Smooth muscle cell (in vitro differentiated cells): Measurements from ENCODE around the gene TRPV6. TPM values are rescaled to one million over a fixed set of nuclear protein-coding genes. Genes with fewer than 3 reads are reported as not detected.

ENCODE experiments used
- DNase-seq: peaks from one replicate; lab custom pipeline; 2025; ENCODE audit not compliant: unreplicated experiment; lab: John Stamatoyannopoulos, UW
- H2AFZ ChIP-seq: fragments of 200-600 bp; sonication (generic); 2 replicates; pipeline ENCODE4 v1.6.0; 2016; ENCODE audit warnings: antibody characterized with exemption, low read depth, mild to moderate bottlenecking
- H3F3A ChIP-seq: fragments of 200-600 bp; sonication (generic); 2 replicates; pipeline ENCODE4 v1.6.0; 2017; ENCODE audit warnings: antibody characterized with exemption, low read depth
- H3K27ac ChIP-seq: fragments of 200-600 bp; sonication (generic); 2 replicates; pipeline ENCODE4 v1.5.1; 2016; ENCODE audit warnings: low read depth, mild to moderate bottlenecking
- H3K27me3 ChIP-seq: fragments of 200-600 bp; sonication (generic); 2 replicates; pipeline ENCODE4 v1.6.1; 2016; ENCODE audit warnings: low read depth, mild to moderate bottlenecking
- H3K36me3 ChIP-seq: fragments of 200-600 bp; sonication (generic); 2 replicates; pipeline ENCODE4 v1.5.1; 2016; ENCODE audit warnings: low read depth
- H3K4me1 ChIP-seq: fragments of 200-600 bp; sonication (generic); 2 replicates; pipeline ENCODE4 v1.5.1; 2016; ENCODE audit warnings: low read depth
- H3K4me2 ChIP-seq: fragments of 200-600 bp; sonication (generic); 2 replicates; pipeline ENCODE4 v1.6.0; 2016; ENCODE audit warnings: mild to moderate bottlenecking
- H3K4me3 ChIP-seq: fragments of 200-600 bp; sonication (generic); 2 replicates; pipeline ENCODE4 v1.5.1; 2016; ENCODE audit warnings: mild to moderate bottlenecking
- H3K79me2 ChIP-seq: fragments of 200-600 bp; sonication (generic); 2 replicates; pipeline ENCODE4 v1.6.0; 2016; ENCODE audit warnings: low read depth, mild to moderate bottlenecking
- H3K9ac ChIP-seq: fragments of 200-600 bp; sonication (generic); 2 replicates; pipeline ENCODE4 v1.6.0; 2016; ENCODE audit warnings: low read depth
- H3K9me3 ChIP-seq: fragments of 200-600 bp; sonication (generic); replicated peaks from 2 replicates; pipeline ENCODE4 v1.5.1; 2016; ENCODE audit warnings: low read depth
- H4K20me1 ChIP-seq: fragments of 200-600 bp; sonication (generic); 2 replicates; pipeline ENCODE4 v1.6.0; 2016; ENCODE audit warnings: low read depth
- CTCF ChIP-seq: fragments of 200-600 bp; sonication (generic); IDR thresholded peaks from 2 replicates; pipeline ENCODE4 v1.5.1; 2017; ENCODE audit warnings: borderline replicate concordance, mild to moderate bottlenecking, antibody characterized with exemption; ENCODE audit not compliant: insufficient read depth, poor library complexity, severe bottlenecking
- WGBS: methylation state at CpG from one replicate; pipeline ENCODE4 v1.1.7; 2016; ENCODE audit warnings: low lambda C conversion rate; 5-methylcytosine and 5-hydroxymethylcytosine counted together
- polyA plus RNA-seq: library from polyadenylated mRNA; unstranded; fragments of >200 nt; fragmentation: Nextera tagmentation; extraction: Ambion mirVana; gene quantifications from 2 replicates; pipeline ENCODE4 v1.2.1, GENCODE V29; 2016
- total RNA-seq: library from RNA; depleted of rRNA; stranded (reverse); fragments of >200 nt; gene quantifications from 2 replicates; pipeline ENCODE4 v1.2.3, GENCODE V29; 2014

Gene TRPV6
- total and polyA plus RNA-seq, 2 experiments from 2014 or later: 0.17 TPM; not detected in 1

DNA sequence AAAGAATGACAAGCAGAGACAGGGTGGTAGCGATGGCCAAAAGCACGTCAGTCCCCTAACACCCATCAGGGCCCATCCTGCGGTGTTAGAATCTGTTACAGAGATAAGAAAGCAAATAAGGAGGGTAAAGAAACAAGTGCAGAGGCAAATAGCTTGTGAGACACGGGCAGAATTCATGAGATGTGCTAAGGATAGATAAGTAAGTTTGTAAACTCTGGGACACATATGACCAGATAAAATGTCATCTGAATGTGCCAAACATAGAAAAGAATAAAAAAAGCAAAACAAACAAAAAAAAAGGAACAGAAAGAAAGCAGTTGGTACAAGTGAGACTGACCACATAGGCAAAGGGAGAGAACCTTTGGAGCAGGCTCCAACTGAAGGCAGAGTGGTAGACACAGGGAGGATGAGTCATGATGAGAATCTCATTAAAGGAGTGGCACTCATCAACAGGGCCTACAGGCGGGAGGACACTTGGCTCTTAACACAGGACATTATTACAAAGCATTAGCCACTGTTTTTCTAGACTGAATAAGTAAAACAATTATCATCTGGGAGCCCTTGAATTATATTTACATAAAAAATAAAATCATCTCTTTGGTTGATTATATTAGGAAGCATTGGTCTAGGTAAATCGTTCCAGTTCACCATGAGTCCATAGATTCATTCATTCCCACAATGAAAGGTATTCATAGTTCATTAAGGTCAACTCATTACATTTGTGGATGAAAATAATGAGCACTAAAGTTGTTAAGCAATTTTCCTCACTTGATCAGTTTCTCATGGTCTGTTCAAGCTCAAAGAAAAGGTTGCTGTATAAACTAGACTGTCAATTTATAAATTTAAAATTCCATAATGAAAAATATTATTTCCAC is 52.1 kb downstream of the TRPV6 start:
- Histone ChIP-seq H3K27ac (no peak overlapping the region), H3K9ac (no peak overlapping the region), H2AFZ (no peak overlapping the region), H4K20me1 (no peaks in the 10 kb centered on the region), H3K36me3 (no peaks in the 10 kb centered on the region), H3K4me2 (no peak overlapping the region), H3K27me3 (no peaks in the 10 kb centered on the region), H3K4me3 (no peak overlapping the region), H3K79me2 (no peaks in the 10 kb centered on the region), H3K4me1 (no peaks in the 10 kb centered on the region), H3F3A (no peaks in the 10 kb centered on the region), H3K9me3 (no peaks in the 10 kb centered on the region)
- 63% methylated on average over 6 of the region's 6 CpGs for WGBS
- no peak for DNase-seq
- TF ChIP-seq CTCF: no peak

- DNase-seq: no peak
- H3K4me3 ChIP-seq: no peak overlapping the region
- no peak overlapping the region for H3K4me2 ChIP-seq
- H4K20me1 ChIP-seq: no peaks in the 10 kb centered on the region
- no peaks in the 10 kb centered on the region for H3K4me1 ChIP-seq
- H3F3A ChIP-seq: no peaks in the 10 kb centered on the region
- no peaks in the 10 kb centered on the region for H3K36me3 ChIP-seq
- H3K9ac ChIP-seq: no peak overlapping the region
- no peak overlapping the region for H3K27ac ChIP-seq
- H3K79me2 ChIP-seq: no peaks in the 10 kb centered on the region
- no peaks in the 10 kb centered on the region for H3K27me3 ChIP-seq
- TF ChIP-seq CTCF: no peak
- no peak overlapping the region for H2AFZ ChIP-seq
- WGBS: 53% methylated on average over 2 of the region's 2 CpGs
- no peaks in the 10 kb centered on the region for H3K9me3 ChIP-seq
These were observed 53.1 kb downstream of the TRPV6 start for GRCh38 chr7:142832417-142832816.

- Histone ChIP-seq H3K79me2 (no peaks in the 10 kb centered on the region), H2AFZ (no peak overlapping the region), H3K27ac (no peak overlapping the region), H3K4me3 (no peak overlapping the region), H3K9ac (no peak overlapping the region), H3K36me3 (no peaks in the 10 kb centered on the region), H3K4me1 (no peaks in the 10 kb centered on the region), H3K27me3 (no peaks in the 10 kb centered on the region), H4K20me1 (no peaks in the 10 kb centered on the region), H3F3A (no peaks in the 10 kb centered on the region), H3K4me2 (no peak overlapping the region), H3K9me3 (no peaks in the 10 kb centered on the region)
- 30% methylated on average over 1 of the region's 1 CpG for WGBS
- no peak for DNase-seq
- no peak for TF ChIP-seq CTCF
These were observed 57.5 kb downstream of the TRPV6 start for GRCh38 chr7:142827951-142828500.

DNA sequence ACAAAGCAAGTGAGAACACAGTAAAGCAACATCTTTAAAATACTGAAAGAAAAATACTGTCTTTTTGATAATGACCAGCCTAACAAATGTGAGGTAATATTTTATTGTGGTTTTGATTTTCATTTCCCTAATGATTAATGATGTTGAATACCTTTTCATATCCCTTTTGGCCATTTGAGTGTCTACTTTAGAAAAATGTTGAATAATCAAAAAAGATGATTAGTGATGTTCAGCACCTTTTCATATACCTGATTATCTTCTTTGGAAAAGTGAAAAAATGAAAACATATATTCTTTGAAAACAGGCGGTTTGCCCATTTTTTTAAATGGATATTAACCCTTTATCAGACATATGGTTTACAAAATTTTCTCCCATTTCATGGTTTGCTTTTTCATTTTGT is 62.8 kb downstream of the TRPV6 start:
- Histone ChIP-seq H2AFZ (no peak overlapping the region), H3K9ac (no peak overlapping the region), H3K4me2 (no peak overlapping the region), H3K9me3 (no peaks in the 10 kb centered on the region), H3F3A (no peaks in the 10 kb centered on the region), H3K27me3 (no peaks in the 10 kb centered on the region), H3K4me3 (no peak overlapping the region), H3K79me2 (no peaks in the 10 kb centered on the region), H4K20me1 (no peaks in the 10 kb centered on the region), H3K36me3 (no peaks in the 10 kb centered on the region), H3K27ac (no peak overlapping the region), H3K4me1 (no peaks in the 10 kb centered on the region)
- no peak for TF ChIP-seq CTCF
- no peak for DNase-seq
- WGBS: 58% methylated on average over 1 of the region's 1 CpG
